BJ (cell line): Measurements from ENCODE around the gene DICER1. TPM values are rescaled to one million over a fixed set of nuclear protein-coding genes. Genes with fewer than 3 reads are reported as not detected.

Experiments used
- CTCF ChIA-PET: fragments of 350-600 bp; formaldehyde crosslinking; extraction: SDS; loops from one replicate; lab custom pipeline; 2021; ENCODE audit warnings: antibody characterized with exemption, inconsistent platforms; lab: Yijun Ruan, JAX
- POLR2A ChIA-PET: fragments of 300-600 bp; sonication (Branson Sonifier 250); formaldehyde crosslinking; extraction: SDS; loops from one replicate; lab custom pipeline; 2021; ENCODE audit warnings: antibody characterized with exemption; lab: Charles Lee
- DNase-seq: peaks from one replicate; pipeline ENCODE4 v3.0.0-alpha.2; 2011; ENCODE audit warnings: low read depth
- H3K27me3 ChIP-seq: 2 replicates; pipeline ENCODE4 v1.6.0; 2011; ENCODE audit warnings: low read length; ENCODE audit not compliant: control insufficient read depth, insufficient read depth
- H3K36me3 ChIP-seq: 2 replicates; pipeline ENCODE4 v1.5.1; 2011; ENCODE audit warnings: low read length; ENCODE audit not compliant: control insufficient read depth, insufficient read depth
- H3K4me3 ChIP-seq: 2 replicates; pipeline ENCODE4 v1.5.1; 2011; ENCODE audit warnings: low read depth, mild to moderate bottlenecking, control low read depth, low read length
- CTCF ChIP-seq: IDR thresholded peaks from 2 replicates; pipeline ENCODE4 v1.5.1; 2011; ENCODE audit warnings: low read depth, mild to moderate bottlenecking, control low read depth, inconsistent platforms, low read length, moderate library complexity; ENCODE audit not compliant: insufficient read depth
- polyA plus RNA-seq: library from polyadenylated mRNA; depleted of rRNA; stranded (reverse); fragments of >200 nt; gene quantifications from 2 replicates; pipeline ENCODE4 v1.2.3, GENCODE V29; 2011

DICER1 gene
- polyA plus RNA-seq, 1 experiment, result 15.7 TPM

- H3K36me3 ChIP-seq, result no peaks in the 10 kb centered on the region
- peaks cover 6% of the 10 kb centered on the region; the same call in 1 of the 2 replicates for H3K27me3 ChIP-seq
- ChIA-PET POLR2A (no interaction called here), CTCF (no interaction called here)
- DNase-seq, result no peak
- no peak for TF ChIP-seq CTCF
- H3K4me3 ChIP-seq, result no peak overlapping the region
Observed at GRCh38 chr14:95075789-95076188, 81.5 kb downstream of the DICER1 start.

GRCh38 chr14:95073947-95074346, 83.4 kb downstream of the DICER1 start:
- H3K4me3 ChIP-seq, result no peak overlapping the region
- DNase-seq, result no peak
- ChIA-PET CTCF (no interaction called here), POLR2A (no interaction called here)
- H3K36me3 ChIP-seq, result no peaks in the 10 kb centered on the region
- no peak for TF ChIP-seq CTCF
- H3K27me3 ChIP-seq, result peaks cover 6% of the 10 kb centered on the region; the same call in 1 of the 2 replicates

GRCh38 chr14:95072310-95072905, 84.9 kb downstream of the DICER1 start:
- TF ChIP-seq CTCF, result no peak
- DNase-seq, result no peak
- POLR2A ChIA-PET, result no interaction called here
- Histone ChIP-seq H3K36me3 (no peaks in the 10 kb centered on the region), H3K27me3 (peaks cover 6% of the 10 kb centered on the region; the same call in 1 of the 2 replicates), H3K4me3 (no peak overlapping the region)
- CTCF ChIA-PET, result no interaction called here

- ChIA-PET POLR2A (no interaction called here), CTCF (interaction anchor here (0.6 kb wide), 1 partner anchor 221 kb away, joined by 3 read pairs; no protein-coding TSS in a partner anchor)
- DNase-seq, result no peak
- Histone ChIP-seq H3K4me3 (no peak overlapping the region), H3K27me3 (peaks cover 6% of the 10 kb centered on the region; the same call in 1 of the 2 replicates), H3K36me3 (no peaks in the 10 kb centered on the region)
- TF ChIP-seq CTCF, result no peak
Observed at GRCh38 chr14:95071649-95072280, 85.6 kb downstream of the DICER1 start.

- H3K36me3 ChIP-seq, result no peaks in the 10 kb centered on the region
- POLR2A ChIA-PET, result no interaction called here
- CTCF ChIA-PET, result interaction anchor here (0.6 to 1.1 kb wide), 2 partner anchors 28 to 222 kb away, joined by 3 to 4 read pairs; no protein-coding TSS in a partner anchor
- TF ChIP-seq CTCF, result no peak
- H3K27me3 ChIP-seq, result peaks cover 6% of the 10 kb centered on the region; the same call in 1 of the 2 replicates
- DNase-seq, result no peak
- H3K4me3 ChIP-seq, result no peak overlapping the region
Observed at GRCh38 chr14:95070748-95071435, 86.4 kb downstream of the DICER1 start.
